ENCODE results near the gene NEDD9.

- TF ChIP-seq CTCF (IDR thresholded peaks at IDR 0.05) (no peak), ZFX (IDR thresholded peaks at IDR 0.05; ENCODE audit: borderline replicate concordance) (no peak)
Measured at GRCh38 chr6:11262242-11262641, 29.8 kb upstream of the NEDD9 start.
